HG03139 (cell line): ENCODE data around the gene MUC5B.
"Not testable (repeated sequence)": the region's sequence is repeated elsewhere in the genome, so short reads cannot be mapped to it uniquely, and the experiment has no call there.

ENCODE experiments used
- ATAC-seq: cut with Tn5 transposase; IDR thresholded peaks from one replicate; pipeline ENCODE4 v1.9.1; 2021; ENCODE audit not compliant: unreplicated experiment

Gene MUC5B

GRCh38 chr11:1202776-1203504, 19.9 kb upstream of the MUC5B start:
- ATAC-seq, result no peak

GRCh38 chr11:1203505-1204271, 19.2 kb upstream of the MUC5B start:
- ATAC-seq, result no peak

GRCh38 chr11:1204381-1205101, 18.3 kb upstream of the MUC5B start:
- ATAC-seq, result no peak

- ATAC-seq, result no peak
Measured at GRCh38 chr11:1205121-1205986, 17.5 kb upstream of the MUC5B start.

- ATAC-seq, result no peak
Measured at GRCh38 chr11:1205987-1206331, 16.9 kb upstream of the MUC5B start.

GRCh38 chr11:1206391-1207271, 16.2 kb upstream of the MUC5B start:
- no peak for ATAC-seq

- no peak for ATAC-seq
Measured at GRCh38 chr11:1207401-1208143, 15.3 kb upstream of the MUC5B start.

GRCh38 chr11:1208144-1208393, 14.8 kb upstream of the MUC5B start:
- no peak for ATAC-seq

GRCh38 chr11:1208394-1209261, 14.2 kb upstream of the MUC5B start:
- no peak for ATAC-seq

GRCh38 chr11:1209371-1210057, 13.4 kb upstream of the MUC5B start:
- no peak for ATAC-seq

GRCh38 chr11:1211838-1212237, 11.0 kb upstream of the MUC5B start:
- ATAC-seq, result no peak

- ATAC-seq, result not testable (repeated sequence)
Measured at GRCh38 chr11:1215826-1216225, 7.0 kb upstream of the MUC5B start.

- no peak for ATAC-seq
Measured at GRCh38 chr11:1217151-1217550, 5.7 kb upstream of the MUC5B start.

GRCh38 chr11:1218256-1218787, 4.5 kb upstream of the MUC5B start:
- no peak for ATAC-seq

GRCh38 chr11:1218788-1219445, 3.9 kb upstream of the MUC5B start:
- ATAC-seq, result no peak

- ATAC-seq, result no peak
Measured at GRCh38 chr11:1219446-1219833, 3.4 kb upstream of the MUC5B start.
